ENCODE data around the gene ATP6V0D1.
A peak's percentile ranks its signal among the peaks of the same experiment; 100 is the strongest.

DNA sequence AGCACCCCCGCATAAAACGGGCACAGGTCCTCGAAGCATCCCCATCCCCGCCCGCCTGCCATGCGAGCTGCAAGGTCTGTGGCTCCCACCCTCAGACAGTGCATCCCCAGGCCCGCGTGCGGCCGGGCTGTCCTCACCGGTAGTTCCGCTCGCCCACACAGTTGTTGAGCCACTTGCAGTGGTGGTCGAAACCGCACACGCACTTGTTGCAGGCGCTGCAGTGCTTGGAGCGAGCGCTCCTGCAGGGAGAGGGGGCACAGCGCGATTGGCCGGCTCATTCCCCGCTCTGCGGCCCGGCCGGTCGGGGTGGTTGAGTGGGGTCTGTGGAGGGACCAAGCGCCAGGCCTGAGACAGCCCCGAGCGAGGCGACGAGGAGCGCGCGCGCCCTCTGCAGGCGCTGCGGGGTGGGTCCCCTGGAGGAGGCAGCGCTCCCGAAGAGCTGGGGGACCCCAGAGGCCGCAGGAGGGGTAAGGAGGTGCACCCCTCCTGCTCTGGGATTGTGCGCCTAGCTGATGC, 81.7 kb downstream of the ATP6V0D1 start:
- TF ChIP-seq RFX5 (IDR thresholded peaks at IDR 0.05; ENCODE audit: low read depth, low read length), result no peak
- TF ChIP-seq CTCF (conservative IDR thresholded peaks at IDR 0.05; ENCODE audit: low read depth, low read length), result peak; percentile 61
- peak; percentile 63 for TF ChIP-seq RAD21 (IDR thresholded peaks at IDR 0.05; ENCODE audit: low read length)
